OCI-LY3 (cell line): ENCODE measurements around the gene ARL3.

Experiments
- H2AFZ ChIP-seq: fragments of 200-600, 300-600 bp; shearing (Covaris generic); 2 replicates; pipeline ENCODE4 v1.6.0; 2014; ENCODE audit warnings: antibody characterized with exemption, low read depth, low read length
- H3K27ac ChIP-seq: fragments of 200-600, 300-600 bp; sonication (generic); 2 replicates; pipeline ENCODE4 v1.5.1; 2014; ENCODE audit warnings: mild to moderate bottlenecking, low read length, moderate library complexity, mixed read lengths
- H3K27me3 ChIP-seq: fragments of 200-600, 300-600 bp; sonication (generic); 2 replicates; pipeline ENCODE4 v1.6.1; 2014; ENCODE audit warnings: low read depth, low read length, mixed read lengths
- H3K36me3 ChIP-seq: fragments of 200-600, 300-600 bp; sonication (generic); replicated peaks from 2 replicates; pipeline ENCODE3; 2014; ENCODE audit warnings: low read depth, low read length, mixed read lengths
- H3K4me1 ChIP-seq: fragments of 300-600, 200-600 bp; sonication (generic); 2 replicates; pipeline ENCODE4 v1.6.1; 2014; ENCODE audit warnings: low read length, mixed read lengths
- H3K4me2 ChIP-seq: fragments of 200-600, 300-600 bp; sonication (generic); 2 replicates; pipeline ENCODE4 v1.6.1; 2014; ENCODE audit warnings: low read length, mixed read lengths
- H3K4me3 ChIP-seq: fragments of 300-600, 200-600 bp; sonication (generic); 2 replicates; pipeline ENCODE4 v1.5.1; 2014; ENCODE audit warnings: antibody characterized with exemption, mild to moderate bottlenecking, low read length, moderate library complexity
- H3K79me2 ChIP-seq: fragments of 300-600, 200-600 bp; shearing (Covaris generic); 2 replicates; pipeline ENCODE4 v1.6.1; 2014; ENCODE audit warnings: mild to moderate bottlenecking, low read length, mixed read lengths
- H3K9ac ChIP-seq: fragments of 300-600, 200-600 bp; shearing (Covaris generic); 2 replicates; pipeline ENCODE4 v1.6.0; 2014; ENCODE audit warnings: mild to moderate bottlenecking, low read length, moderate library complexity
- H3K9me3 ChIP-seq: fragments of 200-600, 300-600 bp; shearing (Covaris generic); 2 replicates; pipeline ENCODE4 v1.6.1; 2014; ENCODE audit warnings: low read length, mixed read lengths; ENCODE audit not compliant: insufficient read depth
- H4K20me1 ChIP-seq: fragments of 200-600, 300-600 bp; sonication (generic); 2 replicates; pipeline ENCODE4 v1.6.1; 2016; ENCODE audit warnings: low read length, mixed read lengths; ENCODE audit not compliant: insufficient read depth
- CTCF ChIP-seq: fragments of 200-600, 300-600 bp; sonication (generic); IDR thresholded peaks from 2 replicates; pipeline ENCODE4 v1.5.1; 2014; ENCODE audit warnings: antibody characterized with exemption, low read length, low read depth
- EZH2phosphoT487 ChIP-seq: fragments of 200-600 bp; shearing (Covaris generic); IDR thresholded peaks from 2 replicates; pipeline ENCODE4 v1.6.1; 2018; ENCODE audit warnings: antibody characterized with exemption, mixed run types, low read depth

The ARL3 gene

GRCh38 chr10:102646610-102647442 is 67.4 kb downstream of the ARL3 start:
- H3K9ac ChIP-seq, result peak overlapping the region; percentile 92
- TF ChIP-seq CTCF (no peak), EZH2phosphoT487 (no peak)
- H3K79me2 ChIP-seq, result peaks cover 85% of the 10 kb centered on the region
- H3K27ac ChIP-seq, result peak overlapping the region; percentile 81; the same call in 1 of the 2 replicates
- H3K36me3 ChIP-seq, result no peaks in the 10 kb centered on the region
- peaks cover 51% of the 10 kb centered on the region for H3K4me1 ChIP-seq
- H4K20me1 ChIP-seq, result peaks cover 37% of the 10 kb centered on the region
- no peak overlapping the region for H2AFZ ChIP-seq
- no peaks in the 10 kb centered on the region for H3K27me3 ChIP-seq
- peak overlapping the region; percentile 100 for H3K4me2 ChIP-seq
- no peaks in the 10 kb centered on the region for H3K9me3 ChIP-seq
- H3K4me3 ChIP-seq, result peak overlapping the region; percentile 99

- peak overlapping the region; percentile 99 for H3K4me3 ChIP-seq
- H2AFZ ChIP-seq, result 0 out of 2 replicates have a peak overlapping the region, but pooled peaks have one; percentile 53
- H3K4me1 ChIP-seq, result peaks cover 47% of the 10 kb centered on the region
- TF ChIP-seq CTCF, result no peak
- no peak for TF ChIP-seq EZH2phosphoT487
- peak overlapping the region; percentile 81 for H3K27ac ChIP-seq
- no peaks in the 10 kb centered on the region for H3K27me3 ChIP-seq
- peaks cover 77% of the 10 kb centered on the region for H3K79me2 ChIP-seq
- peak overlapping the region; percentile 92 for H3K9ac ChIP-seq
- no peaks in the 10 kb centered on the region for H3K36me3 ChIP-seq
- H4K20me1 ChIP-seq, result peaks cover 37% of the 10 kb centered on the region
- H3K9me3 ChIP-seq, result no peaks in the 10 kb centered on the region
- peak overlapping the region; percentile 100 for H3K4me2 ChIP-seq
These were observed 68.2 kb downstream of the ARL3 start for GRCh38 chr10:102645741-102646609.

- Histone ChIP-seq H3K36me3 (no peaks in the 10 kb centered on the region), H3K4me2 (peak overlapping the region; percentile 100), H2AFZ (peak overlapping the region; percentile 53; the same call in 1 of the 2 replicates), H3K9ac (peak overlapping the region; percentile 92), H3K4me3 (peak overlapping the region; percentile 99), H3K27ac (peak overlapping the region; percentile 81), H3K9me3 (no peaks in the 10 kb centered on the region), H3K79me2 (peaks cover 71% of the 10 kb centered on the region), H3K4me1 (peaks cover 40% of the 10 kb centered on the region), H4K20me1 (peaks cover 37% of the 10 kb centered on the region), H3K27me3 (no peaks in the 10 kb centered on the region)
- TF ChIP-seq CTCF (no peak), EZH2phosphoT487 (no peak)
These were observed 68.8 kb downstream of the ARL3 start for GRCh38 chr10:102645388-102645740.
